Common myeloid progenitor, CD34-positive (primary cell): ENCODE measurements around the gene ST3GAL6.

ENCODE experiments used
- CTCF ChIA-PET: fragments of 350-600 bp; sonication (Branson Sonifier 250); formaldehyde crosslinking; loops from one replicate; lab custom pipeline; 2021; ENCODE audit warnings: antibody characterized with exemption; lab: Charles Lee
- POLR2A ChIA-PET: fragments of 350-600 bp; sonication (Branson Sonifier 250); formaldehyde crosslinking; loops from one replicate; lab custom pipeline; 2021; ENCODE audit warnings: antibody characterized with exemption; lab: Charles Lee
- DNase-seq, 3 donors: peaks; one replicate each; pipeline versions ENCODE4 v3.0.0 to v3.0.0-alpha.2; 2013
- H3K27ac ChIP-seq, 2 experiments: 1 replicate in 1 of 2; 2 replicates in 1 of 2; pipeline ENCODE4 v1.7.0; 2013; ENCODE audit warnings: inconsistent platforms in 2 of 2, low read length in 2 of 2, mild to moderate bottlenecking in 2 of 2, low read depth in 1 of 2, moderate library complexity in 1 of 2; ENCODE audit not compliant: severe bottlenecking in 2 of 2, insufficient read depth in 1 of 2, poor library complexity in 1 of 2
- H3K27me3 ChIP-seq, 5 experiments: replicated peaks in 2 of 5; 1 replicate in 3 of 5; 2 replicates in 2 of 5; pipeline versions ENCODE4 v1.6.1 to v1.7.0; 2013; ENCODE audit warnings: low read length in 4 of 5, mild to moderate bottlenecking in 2 of 5, moderate library complexity in 2 of 5, inconsistent platforms in 1 of 5; ENCODE audit not compliant: insufficient read depth in 5 of 5, control insufficient read depth in 4 of 5
- H3K36me3 ChIP-seq, 4 experiments: 1 replicate in 2 of 4; 2 replicates in 2 of 4; pipeline versions ENCODE4 v1.6.1 to v1.7.0; 2013; ENCODE audit warnings: low read length in 3 of 4, control low read depth in 1 of 4, mild to moderate bottlenecking in 1 of 4; ENCODE audit not compliant: control insufficient read depth in 4 of 4, insufficient read depth in 4 of 4
- H3K4me1 ChIP-seq, 4 experiments: 1 replicate in 3 of 4; 2 replicates in 1 of 4; pipeline versions ENCODE4 v1.6.1 to v1.7.1; 2013; ENCODE audit warnings: low read length in 3 of 4, mild to moderate bottlenecking in 3 of 4, control low read depth in 1 of 4, inconsistent platforms in 1 of 4, moderate library complexity in 1 of 4; ENCODE audit not compliant: control insufficient read depth in 4 of 4, insufficient read depth in 4 of 4; ENCODE audit errors: control extremely low read depth in 1 of 4
- H3K4me3 ChIP-seq, 7 experiments: 1 replicate in 4 of 7; 2 replicates in 3 of 7; pipeline versions ENCODE4 v1.5.1 to v1.7.0; 2013; ENCODE audit warnings: mild to moderate bottlenecking in 7 of 7, low read length in 6 of 7, moderate library complexity in 6 of 7, inconsistent platforms in 2 of 7, low read depth in 2 of 7, control low read depth in 1 of 7; ENCODE audit not compliant: insufficient read depth in 4 of 7, control insufficient read depth in 1 of 7; ENCODE audit errors: extremely low read depth in 1 of 7
- H3K9me3 ChIP-seq, 5 experiments: 1 replicate in 4 of 5; 2 replicates in 1 of 5; pipeline versions ENCODE4 v1.6.1 to v1.7.1; 2013; ENCODE audit warnings: low read length in 4 of 5, mild to moderate bottlenecking in 2 of 5, inconsistent platforms in 1 of 5, low read depth in 1 of 5, moderate library complexity in 1 of 5; ENCODE audit not compliant: control insufficient read depth in 4 of 5, insufficient read depth in 2 of 5; ENCODE audit errors: control extremely low read depth in 1 of 5
- WGBS: methylation state at CpG from one replicate; pipeline ENCODE4 v1.1.5; 2013; ENCODE audit not compliant: insufficient coverage; 5-methylcytosine and 5-hydroxymethylcytosine counted together

ST3GAL6 gene

GRCh38 chr3:98793971-98794370, 30.8 kb downstream of the ST3GAL6 start:
- WGBS = 92% methylated on average over 2 of the region's 3 CpGs
- CTCF ChIA-PET = interaction anchor here (0.8 to 1.4 kb wide), 4 partner anchors 21 to 176 kb away, joined by 3 to 4 read pairs (median 3); no protein-coding TSS in a partner anchor
- Histone ChIP-seq H3K9me3 (no peaks in the 10 kb centered on the region), H3K27ac (no peak overlapping the region), H3K4me1 (peaks cover under 1 to 18% (median 8%) of the 10 kb centered on the region in 4 experiments), H3K36me3 (peaks cover 0 to 35% (median 3%) of the 10 kb centered on the region in 4 experiments), H3K27me3 (no peaks in the 10 kb centered on the region), H3K4me3 (no peak overlapping the region)
- POLR2A ChIA-PET = interaction anchor here (0.5 kb wide), 1 partner anchor 28 kb away, joined by 3 read pairs; no protein-coding TSS in a partner anchor
- DNase-seq = no peak

- POLR2A ChIA-PET = no interaction called here
- 71% methylated on average over 1 of the region's 5 CpGs for WGBS
- no peak for DNase-seq
- Histone ChIP-seq H3K4me3 (no peak overlapping the region), H3K4me1 (peaks cover 0 to 9% (median 5%) of the 10 kb centered on the region in 4 experiments), H3K36me3 (peaks cover 0 to 24% (median 3%) of the 10 kb centered on the region in 4 experiments), H3K27me3 (no peaks in the 10 kb centered on the region), H3K9me3 (no peaks in the 10 kb centered on the region), H3K27ac (no peak overlapping the region)
- CTCF ChIA-PET = interaction anchor here (0.7 to 1.4 kb wide), 3 partner anchors 11 to 128 kb away, joined by 3 read pairs; no protein-coding TSS in a partner anchor
Measured at GRCh38 chr3:98796334-98796733, 33.2 kb downstream of the ST3GAL6 start.

GRCh38 chr3:98797905-98798304, 34.8 kb downstream of the ST3GAL6 start:
- H3K27ac ChIP-seq = no peak overlapping the region
- H3K9me3 ChIP-seq = no peaks in the 10 kb centered on the region
- no peak overlapping the region for H3K4me3 ChIP-seq
- WGBS = no CpG with 5 or more reads among the region's 4 CpGs
- ChIA-PET POLR2A (no interaction called here), CTCF (interaction anchor here (1.0 to 1.8 kb wide), 4 partner anchors 12 to 200 kb away, joined by 3 to 5 read pairs (median 4); no protein-coding TSS in a partner anchor)
- H3K4me1 ChIP-seq = peaks cover 0 to 8% (median 5%) of the 10 kb centered on the region in 4 experiments
- no peaks in the 10 kb centered on the region for H3K27me3 ChIP-seq
- no peak for DNase-seq
- H3K36me3 ChIP-seq = peaks cover 0 to 15% (median 0%) of the 10 kb centered on the region in 4 experiments

- ChIA-PET CTCF (interaction anchor here (1.0 to 1.8 kb wide), 4 partner anchors 12 to 203 kb away, joined by 3 to 5 read pairs (median 4); no protein-coding TSS in a partner anchor), POLR2A (no interaction called here)
- Histone ChIP-seq H3K27ac (no peak overlapping the region), H3K4me1 (peaks cover 0 to 7% (median 5%) of the 10 kb centered on the region in 4 experiments), H3K9me3 (no peaks in the 10 kb centered on the region), H3K36me3 (peaks cover 0 to 10% (median 0%) of the 10 kb centered on the region in 4 experiments), H3K27me3 (no peaks in the 10 kb centered on the region), H3K4me3 (no peak overlapping the region)
- no peak for DNase-seq
- WGBS = 79% methylated on average over 3 of the region's 4 CpGs
Measured at GRCh38 chr3:98798820-98799219, 35.7 kb downstream of the ST3GAL6 start.

GRCh38 chr3:98799479-98799878, 36.3 kb downstream of the ST3GAL6 start:
- H3K9me3 ChIP-seq = no peaks in the 10 kb centered on the region
- no peak overlapping the region for H3K27ac ChIP-seq
- peaks cover 0 to 6% (median 0%) of the 10 kb centered on the region in 4 experiments for H3K36me3 ChIP-seq
- CTCF ChIA-PET = interaction anchor here (1.0 to 1.8 kb wide), 2 partner anchors 196 to 204 kb away, joined by 4 read pairs; no protein-coding TSS in a partner anchor
- H3K4me1 ChIP-seq = peaks cover 0 to 7% (median 5%) of the 10 kb centered on the region in 4 experiments
- H3K27me3 ChIP-seq = no peaks in the 10 kb centered on the region
- DNase-seq = no peak
- POLR2A ChIA-PET = no interaction called here
- 82% methylated on average over 3 of the region's 3 CpGs for WGBS
- H3K4me3 ChIP-seq = no peak overlapping the region

- POLR2A ChIA-PET = no interaction called here
- Histone ChIP-seq H3K4me3 (no peak overlapping the region), H3K27ac (no peak overlapping the region), H3K9me3 (no peaks in the 10 kb centered on the region), H3K36me3 (peaks cover 0 to 8% (median 3%) of the 10 kb centered on the region in 4 experiments), H3K4me1 (peaks cover 0 to 7% (median 5%) of the 10 kb centered on the region in 4 experiments), H3K27me3 (no peaks in the 10 kb centered on the region)
- CTCF ChIA-PET = interaction anchor here (1.8 kb wide), 1 partner anchor 196 kb away, joined by 4 read pairs; no protein-coding TSS in a partner anchor
- WGBS = 90% methylated on average over 3 of the region's 3 CpGs
- DNase-seq = no peak
Measured at GRCh38 chr3:98800401-98800800, 37.3 kb downstream of the ST3GAL6 start.

- ChIA-PET CTCF (interaction anchor here (0.6 to 1.0 kb wide), 3 partner anchors 10 to 181 kb away, joined by 3 to 4 read pairs (median 3); no protein-coding TSS in a partner anchor), POLR2A (no interaction called here)
- DNase-seq = no peak
- Histone ChIP-seq H3K36me3 (peaks cover 0 to 13% (median 5%) of the 10 kb centered on the region in 4 experiments), H3K27me3 (no peaks in the 10 kb centered on the region), H3K27ac (no peak overlapping the region), H3K4me1 (peaks cover 0 to 7% (median 5%) of the 10 kb centered on the region in 4 experiments), H3K9me3 (no peaks in the 10 kb centered on the region), H3K4me3 (no peak overlapping the region)
- WGBS = 94% methylated on average over 6 of the region's 7 CpGs
Measured at GRCh38 chr3:98801043-98801747, 38.1 kb downstream of the ST3GAL6 start.
